ENCODE measurements around the gene WDR38.

GRCh38 chr9:124881138-124881743, 28.0 kb downstream of the WDR38 start:
- no peak for TF ChIP-seq CTCF (conservative IDR thresholded peaks at IDR 0.05; ENCODE audit: low read depth, low read length)
- no peak for TF ChIP-seq RAD21 (IDR thresholded peaks at IDR 0.05; ENCODE audit: low read length)
- no peak for TF ChIP-seq POLR2A (IDR thresholded peaks at IDR 0.05; ENCODE audit: low read depth, low read length)
- no peak for TF ChIP-seq BHLHE40 (IDR thresholded peaks at IDR 0.05; ENCODE audit: low read depth, low read length)
- TF ChIP-seq RFX5 (IDR thresholded peaks at IDR 0.05; ENCODE audit: low read depth, low read length) = no peak
- TF ChIP-seq CEBPB (IDR thresholded peaks at IDR 0.05; ENCODE audit: low read depth, low read length) = no peak
- TF ChIP-seq NFE2L2 (IDR thresholded peaks at IDR 0.05; ENCODE audit: low read depth, low read length) = no peak
- no peak for TF ChIP-seq USF2 (IDR thresholded peaks at IDR 0.05; ENCODE audit: low read depth, low read length)
- no peak for TF ChIP-seq SMC3 (IDR thresholded peaks at IDR 0.05; ENCODE audit: low read depth, low read length)
- TF ChIP-seq CHD1 (IDR thresholded peaks at IDR 0.05; ENCODE audit: low read depth, low read length) = no peak
- no peak for TF ChIP-seq MXI1 (IDR thresholded peaks at IDR 0.05; ENCODE audit: borderline replicate concordance, low read depth, low read length)
- no peak for TF ChIP-seq MAZ (IDR thresholded peaks at IDR 0.05; ENCODE audit: borderline replicate concordance, low read depth, low read length)
- no peak for TF ChIP-seq RCOR1 (IDR thresholded peaks at IDR 0.05; ENCODE audit: insufficient replicate concordance, low read length)

Measured in IMR-90 (cell line).